Measurements from ENCODE around the gene PTGER3. TPM values are rescaled to one million over a fixed set of nuclear protein-coding genes. Genes with fewer than 3 reads are reported as not detected.
A peak's percentile ranks its signal among the peaks of the same experiment; 100 is the strongest.

Gene PTGER3
- polyA plus RNA-seq, 1 of the 3 experiments (the other 2 are of a cell fraction), result 1.9 TPM

- Histone ChIP-seq H3K79me2 (ENCODE audit: insufficient read depth) (no peaks in the 10 kb centered on the region), H2AFZ (ENCODE audit: low read depth) (no peak overlapping the region), H3K9me2 (no peaks in the 10 kb centered on the region), H3K27me3 (ENCODE audit: insufficient read depth) (no peaks in the 10 kb centered on the region), H3K4me1 (ENCODE audit: control insufficient read depth in 1 of 2, insufficient read depth in 2 of 2, low read depth in 1 of 2, low read length in 1 of 2) (peaks cover 3 to 11% of the 10 kb centered on the region in 2 experiments; a peak in 1 of 4 replicates), H3K27ac (ENCODE audit: low read depth in 2 of 2, low read length in 1 of 2) (no peak overlapping the region), H3K9me3 (no peaks in the 10 kb centered on the region), H3K9ac (no peak overlapping the region), H3F3A (replicated peaks; ENCODE audit: insufficient read depth) (peaks cover 27% of the 10 kb centered on the region), H3K4me3 (ENCODE audit: low read depth in 2 of 2, low read length in 1 of 2) (no peak overlapping the region), H4K20me1 (ENCODE audit: insufficient read depth) (no peaks in the 10 kb centered on the region), H3K36me3 (replicated peaks in 1 of 2; ENCODE audit: control insufficient read depth in 1 of 2, insufficient read depth in 2 of 2, low read length in 1 of 2) (no peaks in the 10 kb centered on the region), H3K4me2 (no peak overlapping the region)
- TF ChIP-seq FOXM1 (IDR thresholded peaks at IDR 0.05; ENCODE audit: low read depth) (no peak), FOXJ3 (CRISPR knock-in tag; IDR thresholded peaks at IDR 0.05) (no peak), CTCF (IDR thresholded peaks at IDR 0.05) (peak; percentile 81), FOSL2 (IDR thresholded peaks at IDR 0.05; ENCODE audit: borderline replicate concordance, low read depth) (no peak), SIN3A (IDR thresholded peaks at IDR 0.05; ENCODE audit: borderline replicate concordance, low read depth, low read length) (no peak), SMC3 (IDR thresholded peaks at IDR 0.05; ENCODE audit: low read depth, low read length) (peak; percentile 87), GATA2 (CRISPR knock-in tag; IDR thresholded peaks at IDR 0.05) (no peak), RAD21 (IDR thresholded peaks at IDR 0.05; ENCODE audit: low read length) (peak; percentile 98), NRF1 (IDR thresholded peaks at IDR 0.05; ENCODE audit: low read depth, low read length) (0 out of 2 replicates have a peak, but pooled peaks have one; percentile 7)
- TF ChIP-seq, protein P1, sequence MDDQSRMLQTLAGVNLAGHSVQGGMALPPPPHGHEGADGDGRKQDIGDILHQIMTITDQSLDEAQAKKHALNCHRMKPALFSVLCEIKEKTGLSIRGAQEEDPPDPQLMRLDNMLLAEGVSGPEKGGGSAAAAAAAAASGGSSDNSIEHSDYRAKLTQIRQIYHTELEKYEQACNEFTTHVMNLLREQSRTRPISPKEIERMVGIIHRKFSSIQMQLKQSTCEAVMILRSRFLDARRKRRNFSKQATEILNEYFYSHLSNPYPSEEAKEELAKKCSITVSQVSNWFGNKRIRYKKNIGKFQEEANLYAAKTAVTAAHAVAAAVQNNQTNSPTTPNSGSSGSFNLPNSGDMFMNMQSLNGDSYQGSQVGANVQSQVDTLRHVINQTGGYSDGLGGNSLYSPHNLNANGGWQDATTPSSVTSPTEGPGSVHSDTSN (IDR thresholded peaks at IDR 0.05), result no peak
- CTCF ChIA-PET, result interaction anchor here (0.6 to 7.1 kb wide), 37 partner anchors 9 to 926 kb away, joined by 3 to 87 read pairs (median 4); no protein-coding TSS in a partner anchor
- peak; percentile 77 for DNase-seq
- WGBS (ENCODE audit: low lambda C conversion rate), result 8% methylated on average over 1 of the region's 1 CpG
- POLR2A ChIA-PET, result no interaction called here
Measured at GRCh38 chr1:71049951-71050598, 2.5 kb upstream of the PTGER3 start.

GRCh38 chr1:71046891-71047634 is 553 bp downstream of the PTGER3 start:
- no peaks in the 10 kb centered on the region for H3K79me2 ChIP-seq (ENCODE audit: insufficient read depth)
- peaks cover 28% of the 10 kb centered on the region for H3F3A ChIP-seq (replicated peaks; ENCODE audit: insufficient read depth)
- H3K9me2 ChIP-seq, result no peaks in the 10 kb centered on the region
- H3K9ac ChIP-seq, result peak overlapping the region; percentile 46; the same call in 1 of the 2 replicates
- peak overlapping the region; percentile 82 for H3K4me2 ChIP-seq
- peaks cover 7 to 11% of the 10 kb centered on the region in 2 experiments; a peak in 2 of 4 replicates for H3K4me1 ChIP-seq (ENCODE audit: control insufficient read depth in 1 of 2, insufficient read depth in 2 of 2, low read depth in 1 of 2, low read length in 1 of 2)
- H3K27ac ChIP-seq (ENCODE audit: low read depth in 2 of 2, low read length in 1 of 2), result no peak overlapping the region
- no peaks in the 10 kb centered on the region for H3K9me3 ChIP-seq
- H2AFZ ChIP-seq (ENCODE audit: low read depth), result peak overlapping the region; percentile 79; the same call in 1 of the 2 replicates
- 2% methylated on average over 13 of the region's 73 CpGs for WGBS (ENCODE audit: low lambda C conversion rate)
- ChIA-PET POLR2A (interaction anchor here (1.2 kb wide), 1 partner anchor 28 kb away, joined by 3 read pairs; no protein-coding TSS in a partner anchor), CTCF (interaction anchor here (1.1 to 7.1 kb wide), 5 partner anchors 28 to 519 kb away, joined by 4 to 87 read pairs (median 5); partner anchors contain the start of gene ZRANB2)
- H4K20me1 ChIP-seq (ENCODE audit: insufficient read depth), result no peaks in the 10 kb centered on the region
- peak; percentile 75 for DNase-seq
- TF ChIP-seq REST (IDR thresholded peaks at IDR 0.05; ENCODE audit: low read depth, low read length), result no peak
- peak; percentile 33; the same call in 1 of the 2 replicates for TF ChIP-seq MXI1 (IDR thresholded peaks at IDR 0.05; ENCODE audit: low read depth, low read length)
- no peaks in the 10 kb centered on the region for H3K27me3 ChIP-seq (ENCODE audit: insufficient read depth)
- peak overlapping the region; percentile 53 to 70 for H3K4me3 ChIP-seq (ENCODE audit: low read depth in 2 of 2, low read length in 1 of 2)
- no peaks in the 10 kb centered on the region for H3K36me3 ChIP-seq (replicated peaks in 1 of 2; ENCODE audit: control insufficient read depth in 1 of 2, insufficient read depth in 2 of 2, low read length in 1 of 2)

Data from SK-N-SH (cell line).